ENCODE data around the gene STRIP2. TPM values are rescaled to one million over a fixed set of nuclear protein-coding genes. Genes with fewer than 3 reads are reported as not detected.

STRIP2 gene
- total and polyA plus RNA-seq, 2 experiments from 2014 or later, result 4.7 to 10.6 TPM

DNA sequence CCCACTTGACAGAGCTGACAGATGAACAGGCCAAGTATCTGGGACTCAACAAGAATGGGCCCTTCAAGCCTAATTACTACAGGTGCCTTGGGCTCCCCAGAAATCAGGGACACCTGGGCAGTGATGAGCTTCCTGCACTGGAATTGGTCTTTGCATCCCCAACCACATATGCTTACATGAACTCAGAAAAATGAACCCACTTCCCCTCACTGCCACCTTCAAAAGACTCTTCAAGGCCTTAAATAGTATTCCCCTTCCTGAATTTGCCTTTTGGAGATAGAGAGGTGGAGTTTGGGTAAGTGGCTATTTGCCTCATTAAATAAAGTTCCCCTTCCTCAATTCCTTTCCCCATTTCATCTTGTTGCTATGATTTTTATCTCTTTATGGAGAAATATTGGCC is 7.8 kb upstream of the STRIP2 start:
- no peak for TF ChIP-seq STAT1 (IDR thresholded peaks at IDR 0.05; ENCODE audit: unreplicated experiment)
- TF ChIP-seq, protein P1, sequence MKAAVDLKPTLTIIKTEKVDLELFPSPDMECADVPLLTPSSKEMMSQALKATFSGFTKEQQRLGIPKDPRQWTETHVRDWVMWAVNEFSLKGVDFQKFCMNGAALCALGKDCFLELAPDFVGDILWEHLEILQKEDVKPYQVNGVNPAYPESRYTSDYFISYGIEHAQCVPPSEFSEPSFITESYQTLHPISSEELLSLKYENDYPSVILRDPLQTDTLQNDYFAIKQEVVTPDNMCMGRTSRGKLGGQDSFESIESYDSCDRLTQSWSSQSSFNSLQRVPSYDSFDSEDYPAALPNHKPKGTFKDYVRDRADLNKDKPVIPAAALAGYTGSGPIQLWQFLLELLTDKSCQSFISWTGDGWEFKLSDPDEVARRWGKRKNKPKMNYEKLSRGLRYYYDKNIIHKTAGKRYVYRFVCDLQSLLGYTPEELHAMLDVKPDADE (IDR thresholded peaks at IDR 0.05), result no peak
- TF ChIP-seq NANOG (IDR thresholded peaks at IDR 0.05; ENCODE audit: borderline replicate concordance), result no peak
- TF ChIP-seq CREB1 (CRISPR knock-in tag; IDR thresholded peaks at IDR 0.05; ENCODE audit: low read depth), result no peak
- TF ChIP-seq ZNF331 (CRISPR knock-in tag; IDR thresholded peaks at IDR 0.05; ENCODE audit: low read depth), result no peak
- TF ChIP-seq POLR2AphosphoS5 (IDR thresholded peaks at IDR 0.05; ENCODE audit: low read depth), result no peak
- TF ChIP-seq, protein P2, sequence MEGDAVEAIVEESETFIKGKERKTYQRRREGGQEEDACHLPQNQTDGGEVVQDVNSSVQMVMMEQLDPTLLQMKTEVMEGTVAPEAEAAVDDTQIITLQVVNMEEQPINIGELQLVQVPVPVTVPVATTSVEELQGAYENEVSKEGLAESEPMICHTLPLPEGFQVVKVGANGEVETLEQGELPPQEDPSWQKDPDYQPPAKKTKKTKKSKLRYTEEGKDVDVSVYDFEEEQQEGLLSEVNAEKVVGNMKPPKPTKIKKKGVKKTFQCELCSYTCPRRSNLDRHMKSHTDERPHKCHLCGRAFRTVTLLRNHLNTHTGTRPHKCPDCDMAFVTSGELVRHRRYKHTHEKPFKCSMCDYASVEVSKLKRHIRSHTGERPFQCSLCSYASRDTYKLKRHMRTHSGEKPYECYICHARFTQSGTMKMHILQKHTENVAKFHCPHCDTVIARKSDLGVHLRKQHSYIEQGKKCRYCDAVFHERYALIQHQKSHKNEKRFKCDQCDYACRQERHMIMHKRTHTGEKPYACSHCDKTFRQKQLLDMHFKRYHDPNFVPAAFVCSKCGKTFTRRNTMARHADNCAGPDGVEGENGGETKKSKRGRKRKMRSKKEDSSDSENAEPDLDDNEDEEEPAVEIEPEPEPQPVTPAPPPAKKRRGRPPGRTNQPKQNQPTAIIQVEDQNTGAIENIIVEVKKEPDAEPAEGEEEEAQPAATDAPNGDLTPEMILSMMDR (conservative IDR thresholded peaks at IDR 0.05; ENCODE audit: low read depth in 2 of 2), result no peak
- TF ChIP-seq, protein P3, sequence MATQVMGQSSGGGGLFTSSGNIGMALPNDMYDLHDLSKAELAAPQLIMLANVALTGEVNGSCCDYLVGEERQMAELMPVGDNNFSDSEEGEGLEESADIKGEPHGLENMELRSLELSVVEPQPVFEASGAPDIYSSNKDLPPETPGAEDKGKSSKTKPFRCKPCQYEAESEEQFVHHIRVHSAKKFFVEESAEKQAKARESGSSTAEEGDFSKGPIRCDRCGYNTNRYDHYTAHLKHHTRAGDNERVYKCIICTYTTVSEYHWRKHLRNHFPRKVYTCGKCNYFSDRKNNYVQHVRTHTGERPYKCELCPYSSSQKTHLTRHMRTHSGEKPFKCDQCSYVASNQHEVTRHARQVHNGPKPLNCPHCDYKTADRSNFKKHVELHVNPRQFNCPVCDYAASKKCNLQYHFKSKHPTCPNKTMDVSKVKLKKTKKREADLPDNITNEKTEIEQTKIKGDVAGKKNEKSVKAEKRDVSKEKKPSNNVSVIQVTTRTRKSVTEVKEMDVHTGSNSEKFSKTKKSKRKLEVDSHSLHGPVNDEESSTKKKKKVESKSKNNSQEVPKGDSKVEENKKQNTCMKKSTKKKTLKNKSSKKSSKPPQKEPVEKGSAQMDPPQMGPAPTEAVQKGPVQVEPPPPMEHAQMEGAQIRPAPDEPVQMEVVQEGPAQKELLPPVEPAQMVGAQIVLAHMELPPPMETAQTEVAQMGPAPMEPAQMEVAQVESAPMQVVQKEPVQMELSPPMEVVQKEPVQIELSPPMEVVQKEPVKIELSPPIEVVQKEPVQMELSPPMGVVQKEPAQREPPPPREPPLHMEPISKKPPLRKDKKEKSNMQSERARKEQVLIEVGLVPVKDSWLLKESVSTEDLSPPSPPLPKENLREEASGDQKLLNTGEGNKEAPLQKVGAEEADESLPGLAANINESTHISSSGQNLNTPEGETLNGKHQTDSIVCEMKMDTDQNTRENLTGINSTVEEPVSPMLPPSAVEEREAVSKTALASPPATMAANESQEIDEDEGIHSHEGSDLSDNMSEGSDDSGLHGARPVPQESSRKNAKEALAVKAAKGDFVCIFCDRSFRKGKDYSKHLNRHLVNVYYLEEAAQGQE (IDR thresholded peaks at IDR 0.05; ENCODE audit: unreplicated experiment), result no peak
- no peak for TF ChIP-seq EZH2 (IDR thresholded peaks at IDR 0.05; ENCODE audit: low read depth, unreplicated experiment)
- TF ChIP-seq, protein P4, sequence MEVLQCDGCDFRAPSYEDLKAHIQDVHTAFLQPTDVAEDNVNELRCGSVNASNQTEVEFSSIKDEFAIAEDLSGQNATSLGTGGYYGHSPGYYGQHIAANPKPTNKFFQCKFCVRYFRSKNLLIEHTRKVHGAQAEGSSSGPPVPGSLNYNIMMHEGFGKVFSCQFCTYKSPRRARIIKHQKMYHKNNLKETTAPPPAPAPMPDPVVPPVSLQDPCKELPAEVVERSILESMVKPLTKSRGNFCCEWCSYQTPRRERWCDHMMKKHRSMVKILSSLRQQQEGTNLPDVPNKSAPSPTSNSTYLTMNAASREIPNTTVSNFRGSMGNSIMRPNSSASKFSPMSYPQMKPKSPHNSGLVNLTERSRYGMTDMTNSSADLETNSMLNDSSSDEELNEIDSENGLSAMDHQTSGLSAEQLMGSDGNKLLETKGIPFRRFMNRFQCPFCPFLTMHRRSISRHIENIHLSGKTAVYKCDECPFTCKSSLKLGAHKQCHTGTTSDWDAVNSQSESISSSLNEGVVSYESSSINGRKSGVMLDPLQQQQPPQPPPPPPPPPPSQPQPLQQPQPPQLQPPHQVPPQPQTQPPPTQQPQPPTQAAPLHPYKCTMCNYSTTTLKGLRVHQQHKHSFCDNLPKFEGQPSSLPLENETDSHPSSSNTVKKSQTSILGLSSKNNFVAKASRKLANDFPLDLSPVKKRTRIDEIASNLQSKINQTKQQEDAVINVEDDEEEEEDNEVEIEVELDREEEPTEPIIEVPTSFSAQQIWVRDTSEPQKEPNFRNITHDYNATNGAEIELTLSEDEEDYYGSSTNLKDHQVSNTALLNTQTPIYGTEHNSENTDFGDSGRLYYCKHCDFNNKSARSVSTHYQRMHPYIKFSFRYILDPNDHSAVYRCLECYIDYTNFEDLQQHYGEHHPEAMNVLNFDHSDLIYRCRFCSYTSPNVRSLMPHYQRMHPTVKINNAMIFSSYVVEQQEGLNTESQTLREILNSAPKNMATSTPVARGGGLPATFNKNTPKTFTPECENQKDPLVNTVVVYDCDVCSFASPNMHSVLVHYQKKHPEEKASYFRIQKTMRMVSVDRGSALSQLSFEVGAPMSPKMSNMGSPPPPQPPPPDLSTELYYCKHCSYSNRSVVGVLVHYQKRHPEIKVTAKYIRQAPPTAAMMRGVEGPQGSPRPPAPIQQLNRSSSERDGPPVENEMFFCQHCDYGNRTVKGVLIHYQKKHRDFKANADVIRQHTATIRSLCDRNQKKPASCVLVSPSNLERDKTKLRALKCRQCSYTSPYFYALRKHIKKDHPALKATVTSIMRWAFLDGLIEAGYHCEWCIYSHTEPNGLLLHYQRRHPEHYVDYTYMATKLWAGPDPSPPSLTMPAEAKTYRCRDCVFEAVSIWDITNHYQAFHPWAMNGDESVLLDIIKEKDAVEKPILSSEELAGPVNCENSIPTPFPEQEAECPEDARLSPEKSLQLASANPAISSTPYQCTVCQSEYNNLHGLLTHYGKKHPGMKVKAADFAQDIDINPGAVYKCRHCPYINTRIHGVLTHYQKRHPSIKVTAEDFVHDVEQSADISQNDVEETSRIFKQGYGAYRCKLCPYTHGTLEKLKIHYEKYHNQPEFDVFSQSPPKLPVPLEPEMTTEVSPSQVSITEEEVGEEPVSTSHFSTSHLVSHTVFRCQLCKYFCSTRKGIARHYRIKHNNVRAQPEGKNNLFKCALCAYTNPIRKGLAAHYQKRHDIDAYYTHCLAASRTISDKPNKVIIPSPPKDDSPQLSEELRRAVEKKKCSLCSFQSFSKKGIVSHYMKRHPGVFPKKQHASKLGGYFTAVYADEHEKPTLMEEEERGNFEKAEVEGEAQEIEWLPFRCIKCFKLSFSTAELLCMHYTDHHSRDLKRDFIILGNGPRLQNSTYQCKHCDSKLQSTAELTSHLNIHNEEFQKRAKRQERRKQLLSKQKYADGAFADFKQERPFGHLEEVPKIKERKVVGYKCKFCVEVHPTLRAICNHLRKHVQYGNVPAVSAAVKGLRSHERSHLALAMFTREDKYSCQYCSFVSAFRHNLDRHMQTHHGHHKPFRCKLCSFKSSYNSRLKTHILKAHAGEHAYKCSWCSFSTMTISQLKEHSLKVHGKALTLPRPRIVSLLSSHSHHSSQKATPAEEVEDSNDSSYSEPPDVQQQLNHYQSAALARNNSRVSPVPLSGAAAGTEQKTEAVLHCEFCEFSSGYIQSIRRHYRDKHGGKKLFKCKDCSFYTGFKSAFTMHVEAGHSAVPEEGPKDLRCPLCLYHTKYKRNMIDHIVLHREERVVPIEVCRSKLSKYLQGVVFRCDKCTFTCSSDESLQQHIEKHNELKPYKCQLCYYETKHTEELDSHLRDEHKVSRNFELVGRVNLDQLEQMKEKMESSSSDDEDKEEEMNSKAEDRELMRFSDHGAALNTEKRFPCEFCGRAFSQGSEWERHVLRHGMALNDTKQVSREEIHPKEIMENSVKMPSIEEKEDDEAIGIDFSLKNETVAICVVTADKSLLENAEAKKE (CRISPR knock-in tag; IDR thresholded peaks at IDR 0.05), result no peak
- TF ChIP-seq JUNB (IDR thresholded peaks at IDR 0.05; ENCODE audit: unreplicated experiment), result no peak
- no peak for TF ChIP-seq ZNF114 (CRISPR knock-in tag; IDR thresholded peaks at IDR 0.05)
- no peak for TF ChIP-seq EZH2phosphoT487 (IDR thresholded peaks at IDR 0.05; ENCODE audit: unreplicated experiment)
- peaks cover 7% of the 10 kb centered on the region for H3K36me3 ChIP-seq (ENCODE audit: insufficient read depth)
- no peaks in the 10 kb centered on the region for H3K9me3 Mint-ChIP-seq

More for the DNA sequence above, 7.8 kb upstream of the STRIP2 start:
- no peak for DNase-seq (ENCODE audit: low spot score)
- Histone ChIP-seq H3K27ac (ENCODE audit: low read depth) (no peak overlapping the region), H3K79me2 (replicated peaks; ENCODE audit: insufficient read depth) (no peaks in the 10 kb centered on the region), H3K27me3 (ENCODE audit: insufficient read depth) (no peaks in the 10 kb centered on the region), H3K4me3 (no peak overlapping the region), H3F3A (replicated peaks; ENCODE audit: low read depth) (no peaks in the 10 kb centered on the region), H3K9me2 (ENCODE audit: insufficient read depth) (no peaks in the 10 kb centered on the region), H2AFZ (no peak overlapping the region), H3K4me1 (ENCODE audit: insufficient read depth) (no peaks in the 10 kb centered on the region), H4K20me1 (replicated peaks; ENCODE audit: insufficient read depth) (no peaks in the 10 kb centered on the region), H3K4me2 (no peak overlapping the region)
- H3K36me3 Mint-ChIP-seq (ENCODE audit: low read depth), result peaks cover 12% of the 10 kb centered on the region
- no peaks in the 10 kb centered on the region for H3K4me1 Mint-ChIP-seq
- H3K4me3 Mint-ChIP-seq, result no peak overlapping the region
- ATAC-seq, result no peak
- H3K27ac Mint-ChIP-seq, result no peak overlapping the region
- no peaks in the 10 kb centered on the region for H3K27me3 Mint-ChIP-seq (ENCODE audit: insufficient read depth, low read depth, poor library complexity)
